KOPT-K1 (cell line): ENCODE measurements around the gene SMLR1.

Source experiments
- H3K27ac ChIP-seq: fragments of 200-600 bp; sonication (generic); 2 replicates; pipeline ENCODE4 v1.5.1; 2016; ENCODE audit warnings: antibody characterized with exemption, mild to moderate bottlenecking, low read depth, low read length; ENCODE audit not compliant: poor library complexity, severe bottlenecking
- H3K36me3 ChIP-seq: fragments of 200-600 bp; sonication (generic); 2 replicates; pipeline ENCODE4 v1.5.1; 2017; ENCODE audit warnings: antibody characterized with exemption, mild to moderate bottlenecking, low read length, moderate library complexity; ENCODE audit not compliant: insufficient read depth
- H3K9me3 ChIP-seq: fragments of 200-600 bp; sonication (generic); 2 replicates; pipeline ENCODE4 v1.5.1; 2017; ENCODE audit warnings: antibody characterized with exemption, low read length, mild to moderate bottlenecking; ENCODE audit not compliant: insufficient read depth, poor library complexity, severe bottlenecking

The SMLR1 gene

GRCh38 chr6:130885392-130886192, 58.4 kb downstream of the SMLR1 start:
- Histone ChIP-seq H3K36me3 (peaks cover 22% of the 10 kb centered on the region), H3K27ac (no peak overlapping the region), H3K9me3 (no peaks in the 10 kb centered on the region)
